H9 (cell line): ENCODE measurements around the gene STX8. TPM values are rescaled to one million over a fixed set of nuclear protein-coding genes. Genes with fewer than 3 reads are reported as not detected.
"Not testable (repeated sequence)": the region's sequence is repeated elsewhere in the genome, so short reads cannot be mapped to it uniquely, and the experiment has no call there.

ENCODE experiments used
- DNase-seq: peaks from one replicate; pipeline ENCODE4 v3.0.0-alpha.2; 2017
- H2AFZ ChIP-seq: one replicate; pipeline ENCODE4 v1.6.1; 2013; ENCODE audit warnings: mild to moderate bottlenecking, low read length, control low read depth, moderate library complexity
- H2AK5ac ChIP-seq: 2 replicates; pipeline ENCODE4 v1.6.1; 2013; ENCODE audit warnings: low read length, control low read depth, mixed read lengths; ENCODE audit not compliant: insufficient read length
- H2BK120ac ChIP-seq: one replicate; pipeline ENCODE4 v1.6.1; 2013; ENCODE audit warnings: low read depth, mild to moderate bottlenecking, low read length, control low read depth, inconsistent platforms; ENCODE audit not compliant: poor library complexity, severe bottlenecking
- H2BK12ac ChIP-seq: 2 replicates; pipeline ENCODE4 v1.6.1; 2013; ENCODE audit warnings: low read length, control low read depth, mixed read lengths, low read depth; ENCODE audit not compliant: insufficient read length
- H2BK15ac ChIP-seq: 2 replicates; pipeline ENCODE4 v1.6.1; 2013; ENCODE audit warnings: low read depth, low read length, control low read depth
- H2BK20ac ChIP-seq: one replicate; pipeline ENCODE4 v1.6.1; 2013; ENCODE audit warnings: low read depth, mild to moderate bottlenecking, low read length, control low read depth, inconsistent platforms; ENCODE audit not compliant: poor library complexity, severe bottlenecking
- H2BK5ac ChIP-seq: 2 replicates; pipeline ENCODE4 v1.6.1; 2013; ENCODE audit warnings: low read length, control low read depth, mixed read lengths; ENCODE audit not compliant: insufficient read length
- H3K14ac ChIP-seq: 2 replicates; pipeline ENCODE4 v1.6.1; 2013; ENCODE audit warnings: low read length, control low read depth; ENCODE audit not compliant: insufficient read depth
- H3K18ac ChIP-seq: 2 replicates; pipeline ENCODE4 v1.6.1; 2013; ENCODE audit warnings: low read depth, mild to moderate bottlenecking, mixed read lengths, low read length, control low read depth; ENCODE audit not compliant: insufficient read length
- H3K23ac ChIP-seq: 2 replicates; pipeline ENCODE4 v1.6.1; 2013; ENCODE audit warnings: low read length, control low read depth, mixed read lengths, low read depth; ENCODE audit not compliant: insufficient read length
- H3K23me2 ChIP-seq: 2 replicates; pipeline ENCODE4 v1.6.1; 2013; ENCODE audit warnings: low read depth, mild to moderate bottlenecking, mixed read lengths, low read length, control low read depth; ENCODE audit not compliant: insufficient read length, poor library complexity, severe bottlenecking
- H3K27ac ChIP-seq: 2 replicates; pipeline ENCODE4 v1.5.1; 2013; ENCODE audit warnings: low read length, control low read depth, mixed read lengths, low read depth; ENCODE audit not compliant: insufficient read length
- H3K27me3 ChIP-seq: 2 replicates; pipeline ENCODE4 v1.6.1; 2013; ENCODE audit warnings: low read length, control low read depth, inconsistent platforms; ENCODE audit not compliant: insufficient read depth
- H3K4ac ChIP-seq: 2 replicates; pipeline ENCODE4 v1.6.1; 2013; ENCODE audit warnings: low read depth, mild to moderate bottlenecking, control low read depth, inconsistent platforms, low read length, moderate library complexity
- H3K4me1 ChIP-seq: 2 replicates; pipeline ENCODE4 v1.6.1; 2013; ENCODE audit warnings: low read length, control low read depth, inconsistent platforms; ENCODE audit not compliant: insufficient read depth
- H3K4me2 ChIP-seq: 2 replicates; pipeline ENCODE4 v1.6.1; 2013; ENCODE audit warnings: low read length, control low read depth, mixed read lengths; ENCODE audit not compliant: insufficient read length, insufficient read depth
- H3K56ac ChIP-seq: 2 replicates; pipeline ENCODE4 v1.6.1; 2013; ENCODE audit warnings: low read depth, mild to moderate bottlenecking, mixed read lengths, low read length, control low read depth; ENCODE audit not compliant: insufficient read length
- H3K79me1 ChIP-seq: 2 replicates; pipeline ENCODE4 v1.6.1; 2013; ENCODE audit warnings: low read depth, mild to moderate bottlenecking, moderate library complexity, low read length, control low read depth, inconsistent platforms; ENCODE audit not compliant: insufficient read depth, poor library complexity, severe bottlenecking
- H3K79me2 ChIP-seq: 2 replicates; pipeline ENCODE4 v1.6.1; 2013; ENCODE audit warnings: low read length, control low read depth, inconsistent platforms; ENCODE audit not compliant: insufficient read depth
- H3K9ac ChIP-seq: 2 replicates; pipeline ENCODE4 v1.6.1; 2013; ENCODE audit warnings: low read length, control low read depth, mixed read lengths; ENCODE audit not compliant: insufficient read length; ENCODE audit errors: extremely low read depth
- H3K9me3 ChIP-seq: one replicate; pipeline ENCODE4 v1.6.1; 2013; ENCODE audit warnings: low read depth, low read length, inconsistent platforms; ENCODE audit not compliant: control insufficient read depth
- H3T11ph ChIP-seq: one replicate; pipeline ENCODE4 v1.6.1; 2013; ENCODE audit warnings: mild to moderate bottlenecking, low read length, control low read depth, inconsistent platforms
- H4K20me1 ChIP-seq: one replicate; pipeline ENCODE4 v1.6.1; 2013; ENCODE audit not compliant: control insufficient read depth, insufficient read length, insufficient read depth
- H4K5ac ChIP-seq: 2 replicates; pipeline ENCODE4 v1.6.1; 2013; ENCODE audit warnings: low read depth, mild to moderate bottlenecking, mixed read lengths, low read length, control low read depth; ENCODE audit not compliant: insufficient read length
- H4K8ac ChIP-seq: replicated peaks from 2 replicates; pipeline ENCODE4 v1.6.1; 2013; ENCODE audit warnings: low read length, control low read depth, mixed read lengths, low read depth; ENCODE audit not compliant: insufficient read length
- H4K91ac ChIP-seq: 2 replicates; pipeline ENCODE4 v1.6.1; 2013; ENCODE audit warnings: low read depth, mild to moderate bottlenecking, moderate library complexity, mixed read lengths, low read length, control low read depth; ENCODE audit not compliant: insufficient read length
- H3K27ac Mint-ChIP-seq, 3 experiments: 2 replicates in 2 of 3; 3 replicates in 1 of 3; pipeline ENCODE4 v1.8.0; 2020 to 2021; ENCODE audit warnings: mixed read lengths in 3 of 3, mild to moderate bottlenecking in 1 of 3, moderate library complexity in 1 of 3
- H3K27me3 Mint-ChIP-seq: 2 replicates; pipeline ENCODE4 v1.8.0; 2021; ENCODE audit warnings: low read depth, mild to moderate bottlenecking, moderate library complexity, mixed read lengths
- H3K36me3 Mint-ChIP-seq, 3 experiments: 2 replicates in 2 of 3; 3 replicates in 1 of 3; pipeline ENCODE4 v1.8.0; 2020 to 2021; ENCODE audit warnings: low read depth in 3 of 3, mixed read lengths in 3 of 3; ENCODE audit not compliant: insufficient read depth in 1 of 3
- H3K4me1 Mint-ChIP-seq, 2 experiments: 2 replicates each; pipeline ENCODE4 v1.8.0; 2020; ENCODE audit warnings: mixed read lengths in 2 of 2
- H3K4me3 Mint-ChIP-seq, 2 experiments: 2 replicates in 1 of 2; 3 replicates in 1 of 2; pipeline ENCODE4 v1.8.0; 2020 to 2021; ENCODE audit warnings: mild to moderate bottlenecking in 2 of 2, mixed read lengths in 2 of 2, moderate library complexity in 1 of 2
- H3K9me3 Mint-ChIP-seq, 2 experiments: 2 replicates in 1 of 2; 3 replicates in 1 of 2; pipeline ENCODE4 v1.8.0; 2020; ENCODE audit warnings: mild to moderate bottlenecking in 2 of 2, mixed read lengths in 2 of 2, moderate library complexity in 1 of 2
- CTCF ChIP-seq: fragments of 200-600 bp; sonication (generic); conservative IDR thresholded peaks from 3 replicates; pipeline ENCODE4 v1.8.0; 2021; ENCODE audit warnings: antibody characterized with exemption, mild to moderate bottlenecking
- WGBS: extraction: QIAGEN DNeasy Blood & Tissue Kit; methylation state at CpG from one replicate; pipeline ENCODE4 v1.1.7; 2013; ENCODE audit warnings: missing lambda C conversion rate, low lambda C conversion rate, mixed read lengths; ENCODE audit not compliant: insufficient read length; ENCODE audit errors: extremely low coverage; 5-methylcytosine and 5-hydroxymethylcytosine counted together
- total RNA-seq: library from RNA; stranded (reverse); gene quantifications from 2 replicates; pipeline ENCODE4 v1.2.1, GENCODE V29; 2021

Gene STX8
- total RNA-seq, 1 experiment from 2014 or later: 55.1 TPM

DNA sequence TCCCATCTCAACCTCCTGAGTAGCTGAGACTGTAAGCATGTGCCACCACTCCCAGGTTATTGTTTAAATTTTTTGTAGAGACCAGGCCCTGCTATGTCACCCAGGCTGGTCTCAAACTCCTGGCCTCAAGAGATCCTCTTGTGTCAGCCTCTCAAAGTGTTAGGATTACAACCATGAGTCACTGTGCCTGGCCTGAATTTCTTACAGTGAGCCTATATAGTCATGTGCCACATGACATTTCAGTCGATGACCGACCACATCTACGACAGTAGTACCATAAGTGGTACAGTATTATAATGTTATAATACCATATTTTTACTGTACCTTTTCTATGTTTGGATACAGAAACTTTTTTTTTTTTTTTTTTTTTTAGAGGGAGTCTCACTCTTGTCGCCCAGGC, 195.3 kb downstream of the STX8 start:
- Histone ChIP-seq H2BK5ac (no peak overlapping the region), H3K56ac (no peak overlapping the region), H3K23me2 (no peaks in the 10 kb centered on the region), H4K91ac (no peak overlapping the region), H3K4ac (no peak overlapping the region), H2BK20ac (no peak overlapping the region), H3K18ac (no peak overlapping the region), H3K9ac (no peak overlapping the region), H3T11ph (no peak overlapping the region), H3K4me1 (no peaks in the 10 kb centered on the region), H3K27ac (no peak overlapping the region), H3K4me2 (no peak overlapping the region), H2AK5ac (no peak overlapping the region), H4K5ac (no peak overlapping the region), H3K9me3 (no peaks in the 10 kb centered on the region), H4K20me1 (no peaks in the 10 kb centered on the region), H3K79me1 (no peaks in the 10 kb centered on the region), H4K8ac (no peak overlapping the region), H2AFZ (no peak overlapping the region), H3K79me2 (no peaks in the 10 kb centered on the region), H3K27me3 (no peaks in the 10 kb centered on the region), H2BK12ac (no peak overlapping the region), H3K14ac (no peak overlapping the region), H2BK15ac (no peak overlapping the region), H3K23ac (no peak overlapping the region), H2BK120ac (no peak overlapping the region)
- no peak for DNase-seq
- Mint-ChIP-seq H3K4me1 (no peaks in the 10 kb centered on the region), H3K9me3 (peaks cover 0 to 4% of the 10 kb centered on the region in 2 experiments; a peak in 4 of 5 replicates), H3K36me3 (peaks cover 10 to 12% (median 10%) of the 10 kb centered on the region in 3 experiments), H3K4me3 (no peak overlapping the region), H3K27me3 (no peaks in the 10 kb centered on the region), H3K27ac (no peak overlapping the region)
- TF ChIP-seq CTCF: no peak
- WGBS: no CpG with 5 or more reads among the region's 4 CpGs

GRCh38 chr17:9376177-9376576, 199.4 kb downstream of the STX8 start:
- DNase-seq, H3K9me3 Mint-ChIP-seq, H4K5ac ChIP-seq, H3K9ac ChIP-seq, H3K79me1 ChIP-seq, H3K14ac ChIP-seq, H3T11ph ChIP-seq, H3K4me2 ChIP-seq, H3K4ac ChIP-seq, H3K27me3 Mint-ChIP-seq, H3K9me3 ChIP-seq, H2BK20ac ChIP-seq, H2AFZ ChIP-seq, H4K8ac ChIP-seq, H2BK120ac ChIP-seq, H2BK5ac ChIP-seq, H3K56ac ChIP-seq, H4K91ac ChIP-seq, H3K23me2 ChIP-seq, H2AK5ac ChIP-seq, H3K4me1 Mint-ChIP-seq, H3K4me1 ChIP-seq, H3K18ac ChIP-seq, H2BK12ac ChIP-seq, H4K20me1 ChIP-seq, H2BK15ac ChIP-seq, H3K4me3 Mint-ChIP-seq, H3K79me2 ChIP-seq, H3K23ac ChIP-seq, H3K27ac Mint-ChIP-seq, H3K27ac ChIP-seq, H3K27me3 ChIP-seq: not testable (repeated sequence)
- peaks cover 10 to 12% (median 10%) of the 10 kb centered on the region in 3 experiments for H3K36me3 Mint-ChIP-seq
- no CpG with 5 or more reads among the region's 9 CpGs for WGBS
